ENCODE results near the gene ELOF1. TPM values are rescaled to one million over a fixed set of nuclear protein-coding genes. Genes with fewer than 3 reads are reported as not detected.

The ELOF1 gene
- 35.0 and 43.4 TPM in 2 replicates for total RNA-seq

DNA sequence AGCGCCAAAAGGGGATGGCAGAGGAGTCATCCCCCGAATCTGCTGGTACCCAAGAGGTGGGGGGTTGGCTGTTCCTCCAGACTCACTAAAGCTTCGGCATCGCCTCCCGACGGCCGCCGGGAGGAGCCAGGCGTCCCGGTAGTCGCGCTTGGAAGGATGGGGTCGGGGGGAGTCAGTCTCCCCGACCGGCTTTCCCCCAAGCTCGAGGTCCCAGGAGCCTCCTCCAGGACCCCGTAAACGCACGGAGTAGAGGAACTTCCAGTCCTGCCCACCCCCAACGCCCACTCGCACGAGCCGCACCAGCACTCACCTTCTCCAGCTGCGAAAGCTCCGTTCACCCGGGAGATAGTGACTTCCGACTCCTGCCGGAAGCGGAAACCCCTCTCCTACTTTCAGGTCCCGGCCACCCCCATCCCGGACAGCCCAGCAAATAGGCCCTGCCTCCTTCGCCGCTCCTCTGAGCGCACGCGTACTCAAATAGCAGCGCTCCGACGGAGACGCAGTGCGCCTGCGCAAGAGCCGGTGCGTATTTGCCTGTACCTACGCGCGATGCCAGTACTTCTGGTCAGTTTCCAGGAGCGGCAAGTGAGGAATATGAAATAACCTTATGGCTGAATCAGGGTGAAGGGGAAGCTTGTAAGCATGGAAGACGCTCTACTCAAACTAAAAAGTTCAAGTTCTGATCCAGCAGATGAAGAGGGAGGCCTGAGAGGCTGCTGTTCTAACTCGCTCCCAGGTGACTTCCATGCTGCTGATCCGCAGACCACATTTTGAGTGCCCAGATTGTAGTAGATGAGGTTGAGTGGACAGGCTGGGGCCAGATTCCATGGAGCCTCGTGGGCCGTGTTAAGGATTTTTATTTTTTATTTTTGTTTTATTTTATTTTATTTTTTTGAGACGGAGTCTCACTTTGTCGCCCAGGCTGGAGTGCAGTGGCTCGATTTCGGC, at the start of gene ELOF1:
TSS of gene ELOF1 (minus strand) at position 350 of the 948 bp plus-strand sequence. CDS start 4,883 bp downstream, outside the sequence.

DNA sequence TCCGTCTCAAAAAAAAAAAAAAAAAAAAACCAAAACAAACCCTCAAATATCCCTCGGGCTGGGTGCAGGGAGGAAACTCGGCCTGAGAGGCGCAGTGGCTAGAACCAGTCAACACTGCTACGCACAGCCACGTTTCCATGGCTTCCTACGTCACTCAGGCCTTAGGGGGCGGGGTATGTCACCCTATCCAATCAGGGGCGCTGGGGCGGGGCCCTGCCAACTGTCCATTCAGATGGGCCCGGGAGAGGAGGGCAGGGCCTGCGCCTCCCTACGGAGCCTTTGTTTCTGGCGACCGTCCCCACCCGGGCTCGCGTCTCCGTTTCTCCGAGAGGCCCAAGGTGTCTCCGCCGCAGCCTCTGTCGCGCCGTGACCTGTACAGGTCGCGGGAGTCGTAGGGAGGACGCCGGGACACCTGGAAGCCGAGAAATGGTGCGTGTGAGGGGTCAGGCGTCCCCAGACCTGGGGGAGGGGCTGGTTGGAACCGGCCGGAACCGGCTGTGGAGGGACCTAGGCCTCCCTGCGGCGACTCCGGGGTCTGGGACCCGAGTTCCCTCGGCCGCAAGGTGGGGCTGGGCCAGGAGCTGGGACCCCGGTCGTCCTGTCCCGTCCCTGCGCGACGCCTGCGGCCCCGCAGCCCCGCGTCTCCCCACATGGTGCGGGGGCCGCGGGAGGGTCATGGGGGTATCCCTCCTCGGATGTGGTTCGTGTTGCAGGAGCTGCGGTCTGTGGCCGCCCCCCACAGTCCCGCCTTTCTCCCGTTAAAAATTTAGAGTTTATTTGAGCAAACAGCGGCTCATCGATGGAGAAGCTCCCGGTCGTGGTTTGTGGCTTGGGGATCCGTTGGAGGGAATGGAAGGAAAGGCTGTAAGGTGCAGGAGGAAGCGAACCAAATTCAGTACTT, 38.4 kb upstream of the ELOF1 start, which contains the start of gene ZNF627:
TSS of gene ZNF627 (plus strand) at position 282 of the 901 bp plus-strand sequence. CDS start at position 427, 145 bp downstream.

DNA sequence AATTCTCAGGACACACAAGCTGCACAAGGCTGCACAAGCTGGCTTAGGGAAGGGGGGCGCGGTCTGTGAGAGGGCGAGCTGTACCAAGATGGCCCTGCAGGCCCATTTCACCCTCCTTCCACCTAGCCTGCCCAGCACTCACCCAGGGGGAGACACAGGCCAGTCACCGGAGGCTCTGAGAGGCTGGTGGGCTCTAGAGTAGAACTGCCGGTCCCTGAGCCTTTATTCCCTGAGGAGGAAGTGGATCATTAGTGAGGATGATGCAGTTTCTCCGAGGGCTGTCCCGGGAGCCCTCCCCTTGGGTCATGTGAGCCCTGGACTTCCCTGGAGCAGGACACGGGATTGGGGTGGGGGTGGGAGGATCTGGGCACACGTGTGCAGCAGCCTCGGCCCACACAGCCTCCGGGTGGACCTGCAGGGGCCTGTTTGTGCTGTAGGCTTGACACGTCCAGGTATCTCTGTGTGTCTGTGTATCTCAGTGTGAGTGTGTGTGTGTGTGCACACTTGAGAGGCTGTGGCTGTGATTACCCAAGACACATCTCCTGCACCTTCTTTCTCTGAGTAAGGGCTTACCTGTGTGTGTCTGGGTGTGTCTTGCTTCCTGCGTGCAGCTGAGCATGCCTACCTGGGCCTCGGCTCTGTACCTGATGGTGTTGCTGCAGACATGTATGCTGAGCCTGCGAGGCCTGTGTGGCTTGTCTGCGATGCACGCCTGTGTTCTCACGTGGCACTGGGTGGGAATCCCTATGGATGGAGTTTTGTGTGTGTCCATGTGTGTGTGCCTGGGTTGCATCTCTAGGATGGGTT, 18.6 kb upstream of the ELOF1 start, which contains the start of gene ACP5:
TSS of gene ACP5 (minus strand) at position 195 of the 807 bp plus-strand sequence. CDS start 328 bp downstream, outside the sequence.

DNA sequence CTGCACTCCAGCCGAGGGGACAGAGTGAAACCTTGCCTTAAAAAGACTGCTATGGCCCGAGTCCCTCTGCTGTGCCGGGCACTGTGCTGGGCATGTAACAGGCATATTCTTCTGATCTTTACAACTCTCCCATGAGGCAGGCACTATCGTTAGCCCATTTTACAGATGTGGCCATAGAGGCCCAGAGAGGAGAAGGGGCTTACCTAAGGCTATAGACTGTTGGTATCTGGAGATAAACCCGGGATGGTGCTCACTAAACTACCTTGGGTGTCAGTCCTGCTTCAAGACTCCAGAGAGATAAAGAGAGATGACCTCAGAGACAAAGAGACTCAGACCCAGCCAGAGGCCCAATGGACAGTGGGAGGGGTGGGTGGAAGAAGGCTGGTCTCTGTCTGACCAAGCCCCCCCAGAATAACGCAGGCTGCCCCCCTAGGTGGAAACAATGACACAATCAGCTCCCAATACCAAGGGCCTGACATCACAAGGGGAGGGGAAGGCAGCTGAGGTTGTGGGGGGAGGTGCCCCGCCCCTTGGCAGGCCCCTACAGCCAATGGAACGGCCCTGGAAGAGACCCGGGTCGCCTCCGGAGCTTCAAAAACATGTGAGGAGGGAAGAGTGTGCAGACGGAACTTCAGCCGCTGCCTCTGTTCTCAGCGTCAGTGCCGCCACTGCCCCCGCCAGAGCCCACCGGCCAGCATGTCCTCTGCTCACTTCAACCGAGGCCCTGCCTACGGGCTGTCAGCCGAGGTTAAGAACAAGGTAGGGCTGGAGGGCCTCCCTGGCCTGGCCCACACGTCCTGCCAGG, 20.6 kb downstream of the ELOF1 start, which contains the start of gene CNN1:
TSS of gene CNN1 (plus strand) at position 620 of the 805 bp plus-strand sequence. CDS start at position 697, 77 bp downstream.

DNA sequence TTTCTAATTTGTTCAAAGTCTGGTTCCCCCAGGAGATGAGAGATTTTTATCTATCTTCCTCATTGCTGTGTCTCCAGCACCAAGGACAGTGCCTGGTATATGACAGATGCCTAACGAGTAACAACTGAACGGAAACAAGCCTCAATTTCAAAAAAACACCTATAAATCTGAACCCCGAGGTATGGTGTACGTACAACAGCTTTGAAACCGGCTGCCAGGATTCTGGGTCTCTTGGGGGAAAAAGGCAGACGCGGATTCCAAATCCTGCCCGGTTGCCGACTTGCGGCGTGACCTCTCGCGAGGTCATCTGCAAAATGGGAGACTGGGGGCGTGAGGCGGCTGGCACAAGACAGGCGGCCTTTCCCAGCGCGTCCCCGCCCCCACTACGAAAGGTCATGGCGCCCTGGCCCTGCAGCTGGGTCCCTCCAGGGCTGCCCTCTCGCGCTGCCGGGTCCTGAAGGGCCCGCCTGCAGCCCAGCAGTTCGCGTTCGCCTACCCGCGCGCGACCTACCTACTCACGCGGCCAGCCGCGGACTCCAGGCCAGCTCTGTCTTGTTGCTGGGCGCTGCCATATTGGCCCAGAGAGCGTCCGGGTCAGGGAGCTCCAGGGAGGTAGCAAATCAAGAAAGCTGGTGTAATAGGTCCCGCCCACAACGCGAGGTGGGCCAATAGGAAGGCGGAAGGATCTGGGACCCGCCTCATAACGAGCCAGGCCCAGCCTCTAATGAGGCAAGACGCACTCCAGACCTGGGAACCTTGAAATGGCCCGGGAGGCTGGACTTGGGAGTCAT, 30.3 kb downstream of the ELOF1 start, which contains the start of gene ECSIT:
TSS of gene ECSIT (minus strand) at position 584 of the 791 bp plus-strand sequence. CDS start 9,964 bp downstream, outside the sequence.

DNA sequence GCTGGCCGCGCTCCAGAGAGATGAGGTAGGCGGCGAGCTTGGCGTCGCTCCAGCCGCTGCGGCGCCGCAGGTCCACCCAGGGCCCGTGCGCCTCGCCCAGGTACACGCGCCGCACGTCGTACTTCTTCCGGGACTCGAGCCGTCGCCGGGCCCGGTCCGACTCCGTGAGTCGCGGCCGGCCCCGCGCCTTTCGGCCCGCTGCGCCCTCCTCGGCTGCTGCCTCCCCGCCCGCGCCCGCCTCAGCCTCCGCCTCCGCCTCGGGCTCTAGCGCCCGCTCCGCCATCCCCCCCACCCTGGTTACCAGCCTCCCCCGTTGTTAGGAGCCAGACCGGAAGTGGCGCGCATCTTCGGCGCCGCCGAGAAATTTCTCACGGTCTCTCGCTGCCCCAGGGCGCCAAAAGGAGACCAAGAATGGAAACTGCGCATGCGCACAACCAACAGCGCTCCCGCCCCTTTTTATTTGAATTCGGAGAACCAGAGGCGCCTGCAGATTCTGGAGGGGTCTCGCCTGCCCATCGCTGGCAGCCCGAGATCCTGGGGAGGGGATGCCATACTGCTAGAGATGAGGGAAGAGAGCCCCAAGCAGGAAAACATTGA, 53.4 kb downstream of the ELOF1 start, which contains the start of gene ZNF653:
TSS of gene ZNF653 (minus strand) at position 336 of the 597 bp plus-strand sequence. CDS start at position 283, 53 bp downstream.

Small RNA genes lying within 50 kb of the gene (small RNA-seq; reads per million reads assigned to genes)
- not detected for gene RN7SL833P

Other genes with a start within 250 kb of the ELOF1 start
- 52.0 and 59.1 TPM in 2 replicates for gene RAB3D, start 219.6 kb downstream of the ELOF1 start, total RNA-seq
- gene TMEM205, start 213.0 kb downstream of the ELOF1 start, total RNA-seq: 101 and 136 TPM in 2 replicates
- gene CCDC159, start 212.7 kb downstream of the ELOF1 start, total RNA-seq: 12.4 and 12.6 TPM in 2 replicates
- gene PLPPR2, start 203.8 kb downstream of the ELOF1 start, total RNA-seq: 20.1 and 20.3 TPM in 2 replicates
- gene SWSAP1, start 184.6 kb downstream of the ELOF1 start, total RNA-seq: 1.7 and 2.3 TPM in 2 replicates
- 10.0 and 10.1 TPM in 2 replicates for gene EPOR, start 174.9 kb downstream of the ELOF1 start, total RNA-seq
- 0.86 and 3.9 TPM in 2 replicates for gene RGL3, start 139.9 kb downstream of the ELOF1 start, total RNA-seq
- 0.19 TPM in 1 of 2 replicates, not detected in the other for gene ODAD3, start 124.1 kb downstream of the ELOF1 start, total RNA-seq
- gene PRKCSH, start 123.6 kb downstream of the ELOF1 start, total RNA-seq: 116 and 144 TPM in 2 replicates
- under 0.01 TPM in 1 of 2 replicates, not detected in the other for gene ELAVL3, start 78.2 kb downstream of the ELOF1 start, total RNA-seq
- gene ZNF653, start 53.4 kb downstream of the ELOF1 start, total RNA-seq: 5.4 and 7.5 TPM in 2 replicates
- 24.6 and 35.6 TPM in 2 replicates for gene ECSIT, start 30.1 kb downstream of the ELOF1 start, total RNA-seq
- gene CNN1, start 20.4 kb downstream of the ELOF1 start, total RNA-seq: not detected in 2 replicates
- gene ACP5, start 18.4 kb upstream of the ELOF1 start, total RNA-seq: under 0.01 TPM in 1 of 2 replicates, not detected in the other
- gene ZNF627, start 38.3 kb upstream of the ELOF1 start, total RNA-seq: 20.9 and 21.1 TPM in 2 replicates
- 6.9 and 9.9 TPM in 2 replicates for gene ZNF823, start 179.7 kb upstream of the ELOF1 start, total RNA-seq
- gene ZNF441, start 207.8 kb upstream of the ELOF1 start, total RNA-seq: 5.6 and 6.4 TPM in 2 replicates
- gene ZNF491, start 239.3 kb upstream of the ELOF1 start, total RNA-seq: 0.65 and 1.8 TPM in 2 replicates

Data from vein endothelial cell (primary cell).